Chondrocyte (in vitro differentiated cells): ENCODE results near the gene CHRNG. TPM values are rescaled to one million over a fixed set of nuclear protein-coding genes. Genes with fewer than 3 reads are reported as not detected.
A peak's percentile ranks its signal among the peaks of the same experiment; 100 is the strongest.
"Not testable (repeated sequence)": the region's sequence is repeated elsewhere in the genome, so short reads cannot be mapped to it uniquely, and the experiment has no call there.

Experiments used
- DNase-seq: peaks from one replicate; pipeline ENCODE4 v3.0.0; 2021; ENCODE audit warnings: mixed read lengths, low spot score
- H3K27ac Mint-ChIP-seq: one replicate; pipeline ENCODE4 v1.8.0; 2021; ENCODE audit warnings: mild to moderate bottlenecking, moderate library complexity, mixed read lengths; ENCODE audit not compliant: unreplicated experiment
- H3K27me3 Mint-ChIP-seq: 2 replicates; pipeline ENCODE4 v1.8.0; 2021; ENCODE audit warnings: low read depth, mixed read lengths
- H3K36me3 Mint-ChIP-seq: 2 replicates; pipeline ENCODE4 v1.8.0; 2021; ENCODE audit warnings: low read depth, mixed read lengths
- H3K4me1 Mint-ChIP-seq: 2 replicates; pipeline ENCODE4 v1.8.0; 2021; ENCODE audit warnings: low read depth, mild to moderate bottlenecking, mixed read lengths
- H3K4me3 Mint-ChIP-seq: one replicate; pipeline ENCODE4 v1.8.0; 2021; ENCODE audit warnings: mild to moderate bottlenecking, moderate library complexity, mixed read lengths; ENCODE audit not compliant: unreplicated experiment
- H3K9me3 Mint-ChIP-seq: 2 replicates; pipeline ENCODE4 v1.8.0; 2021; ENCODE audit warnings: low read depth, mixed read lengths
- CTCF ChIP-seq: fragments of 200-600 bp; sonication (generic); IDR thresholded peaks from 2 replicates; pipeline ENCODE4 v1.5.0; 2021; ENCODE audit warnings: antibody characterized with exemption, mild to moderate bottlenecking, moderate library complexity
- total RNA-seq: library from RNA; stranded (reverse); gene quantifications from 3 replicates; pipeline ENCODE4 v1.2.1, GENCODE V29; 2021

Gene CHRNG
- total RNA-seq, 1 donor from 2014 or later = not detected

DNA sequence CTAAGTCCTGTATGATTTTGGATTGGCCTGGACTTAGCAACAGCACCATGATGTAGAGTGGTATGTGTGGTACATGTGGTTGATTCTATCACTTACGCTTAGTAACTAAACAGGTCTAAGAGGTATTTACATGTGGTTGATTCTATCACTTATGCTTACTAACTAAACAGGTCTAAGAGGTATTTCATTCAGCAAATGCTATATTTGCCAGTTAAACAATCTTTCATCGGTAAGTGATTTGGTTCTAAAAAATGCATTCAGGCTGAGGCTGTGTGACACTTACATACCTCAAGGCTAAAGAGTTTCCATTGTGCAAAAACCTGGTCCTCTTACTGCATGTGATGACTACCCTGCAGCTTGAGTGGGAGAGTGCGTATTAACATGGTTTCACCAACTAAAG is 24.1 kb downstream of the CHRNG start:
- Mint-ChIP-seq H3K36me3 (peaks cover 48% of the 10 kb centered on the region), H3K4me1 (peaks cover 12% of the 10 kb centered on the region), H3K27me3 (no peaks in the 10 kb centered on the region), H3K4me3 (no peak overlapping the region), H3K9me3 (no peaks in the 10 kb centered on the region), H3K27ac (no peak overlapping the region)
- no peak for TF ChIP-seq CTCF
- no peak for DNase-seq

DNA sequence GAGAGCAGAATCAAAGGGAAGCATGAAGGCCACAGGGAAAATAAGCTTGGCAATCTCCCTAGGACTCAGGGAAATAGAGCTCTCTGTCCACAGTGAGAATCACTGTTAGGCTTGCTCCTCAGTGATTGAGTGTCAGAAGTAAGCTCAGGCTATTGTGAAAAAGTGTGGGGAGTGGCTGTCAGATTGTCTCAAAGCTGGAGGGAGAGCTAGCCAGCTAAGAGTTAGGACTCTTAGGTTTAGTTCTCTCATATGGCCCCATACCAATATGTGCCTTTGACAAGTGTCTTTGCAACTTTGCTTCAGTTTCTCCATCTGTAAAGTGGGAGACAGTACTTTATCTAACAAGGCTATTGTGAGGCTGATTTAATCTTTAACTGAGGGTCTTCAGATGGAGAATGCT is 28.2 kb downstream of the CHRNG start:
- Mint-ChIP-seq H3K27me3 (no peaks in the 10 kb centered on the region), H3K4me3 (no peak overlapping the region), H3K4me1 (peaks cover 20% of the 10 kb centered on the region), H3K36me3 (peaks cover 52% of the 10 kb centered on the region), H3K27ac (peak overlapping the region; percentile 57), H3K9me3 (no peaks in the 10 kb centered on the region)
- TF ChIP-seq CTCF = no peak
- no peak for DNase-seq

DNA sequence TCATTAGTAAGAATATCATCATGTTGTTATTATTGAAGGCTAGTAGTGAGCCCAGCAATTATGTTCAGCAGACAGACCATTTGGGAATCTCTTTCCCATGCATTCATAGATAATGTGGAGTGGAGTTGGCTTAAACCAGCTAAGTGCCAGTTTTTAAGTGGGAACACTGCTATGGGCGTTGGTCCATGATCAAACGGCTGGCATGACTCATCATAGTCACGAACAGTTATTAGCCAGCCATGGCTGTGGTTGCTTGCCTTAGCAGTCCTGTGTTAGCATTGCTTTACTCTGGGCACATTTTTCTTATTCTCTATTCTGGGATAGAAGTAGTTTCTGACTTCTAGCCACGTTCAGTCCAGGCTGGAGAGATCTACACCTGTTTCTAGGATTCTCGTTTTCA is 28.7 kb downstream of the CHRNG start:
- Mint-ChIP-seq H3K9me3 (no peaks in the 10 kb centered on the region), H3K4me3 (no peak overlapping the region), H3K36me3 (peaks cover 52% of the 10 kb centered on the region), H3K27ac (peak overlapping the region; percentile 63), H3K27me3 (no peaks in the 10 kb centered on the region), H3K4me1 (peaks cover 20% of the 10 kb centered on the region)
- no peak for TF ChIP-seq CTCF
- DNase-seq = no peak

DNA sequence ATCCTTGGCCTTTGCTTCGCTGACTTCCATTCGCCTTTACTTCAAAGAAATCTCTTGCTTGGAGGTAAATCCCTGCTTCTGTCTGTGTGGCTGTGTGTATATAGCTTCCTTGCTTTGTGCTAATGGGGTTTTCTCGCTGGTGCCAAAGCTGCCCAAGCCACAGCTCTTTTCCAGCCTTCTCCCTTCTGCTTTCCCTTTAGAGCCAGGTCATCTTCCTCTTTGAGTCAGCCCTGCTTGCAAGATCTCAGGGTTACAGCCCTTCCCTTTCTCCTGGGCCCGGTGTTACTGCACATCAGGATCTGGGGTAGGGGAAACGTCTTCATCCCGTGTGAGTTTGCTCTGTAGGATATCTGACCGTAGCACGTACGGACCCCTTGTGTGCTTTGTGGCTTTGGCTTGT is 30.0 kb downstream of the CHRNG start:
- Mint-ChIP-seq H3K4me1 (peaks cover 25% of the 10 kb centered on the region), H3K27me3 (no peaks in the 10 kb centered on the region), H3K36me3 (peaks cover 50% of the 10 kb centered on the region), H3K9me3 (no peaks in the 10 kb centered on the region), H3K4me3 (no peak overlapping the region), H3K27ac (no peak overlapping the region)
- TF ChIP-seq CTCF = no peak
- no peak for DNase-seq

- H3K27ac Mint-ChIP-seq, H3K9me3 Mint-ChIP-seq, H3K4me3 Mint-ChIP-seq, H3K27me3 Mint-ChIP-seq, DNase-seq: not testable (repeated sequence)
- H3K4me1 Mint-ChIP-seq = peaks cover 30% of the 10 kb centered on the region
- peaks cover 46% of the 10 kb centered on the region for H3K36me3 Mint-ChIP-seq
These were observed 31.0 kb downstream of the CHRNG start for GRCh38 chr2:232570481-232570880.

GRCh38 chr2:232571026-232571474 is 31.6 kb downstream of the CHRNG start:
- H3K9me3 Mint-ChIP-seq = no peaks in the 10 kb centered on the region
- peaks cover 40% of the 10 kb centered on the region for H3K36me3 Mint-ChIP-seq
- no peak for TF ChIP-seq CTCF
- no peak overlapping the region for H3K27ac Mint-ChIP-seq
- H3K4me3 Mint-ChIP-seq = no peak overlapping the region
- DNase-seq = no peak
- peaks cover 31% of the 10 kb centered on the region for H3K4me1 Mint-ChIP-seq
- H3K27me3 Mint-ChIP-seq = no peaks in the 10 kb centered on the region
